GM13977 (cell line): ENCODE results near the gene USP35.
"Not testable (repeated sequence)": the region's sequence is repeated elsewhere in the genome, so short reads cannot be mapped to it uniquely, and the experiment has no call there.

Experiments used
- DNase-seq: peaks from one replicate; pipeline ENCODE4 v3.0.0; 2012; ENCODE audit warnings: low spot score
- CTCF ChIP-seq: IDR thresholded peaks from 2 replicates; pipeline ENCODE4 v1.5.1; 2012; ENCODE audit warnings: mild to moderate bottlenecking, control low read depth; ENCODE audit not compliant: insufficient read depth; ENCODE audit errors: extremely low read depth, missing control alignments
- in situ Hi-C: fragments of 300-500 bp; cut with MboI; formaldehyde crosslinking; loops from one replicate; pipeline ENCODE4 v1.12.0; 2022; ENCODE audit warnings: low sequenced_read_pairs, low pct_unique_long_range_greater_than_20kb, mixed read lengths, inconsistent platforms; ENCODE audit not compliant: unreplicated experiment

The USP35 gene

GRCh38 chr11:78218707-78219492 is 30.2 kb downstream of the USP35 start:
- no peak for DNase-seq
- in situ Hi-C loops = no loop called here
- TF ChIP-seq CTCF = no peak

GRCh38 chr11:78219493-78220217 is 30.9 kb downstream of the USP35 start:
- in situ Hi-C loops = loop anchor here (10.0 kb wide), 1 partner anchor 205 kb away; no protein-coding TSS in a partner anchor
- no peak for DNase-seq
- no peak for TF ChIP-seq CTCF

- no peak for DNase-seq
- in situ Hi-C loops = loop anchor here (10.0 kb wide), 1 partner anchor 204 kb away; no protein-coding TSS in a partner anchor
- TF ChIP-seq CTCF = no peak
Measured at GRCh38 chr11:78220218-78221157, 31.8 kb downstream of the USP35 start.

GRCh38 chr11:78221396-78222315 is 32.9 kb downstream of the USP35 start:
- in situ Hi-C loops = loop anchor here (10.0 kb wide), 1 partner anchor 203 kb away; no protein-coding TSS in a partner anchor
- DNase-seq = no peak
- TF ChIP-seq CTCF = no peak

- in situ Hi-C loops = loop anchor here (10.0 kb wide), 1 partner anchor 202 kb away; no protein-coding TSS in a partner anchor
- not testable (repeated sequence) for DNase-seq
Measured at GRCh38 chr11:78222726-78223125, 34.0 kb downstream of the USP35 start.

- in situ Hi-C loops = loop anchor here (10.0 kb wide), 1 partner anchor 201 kb away; no protein-coding TSS in a partner anchor
Measured at GRCh38 chr11:78223320-78223954, 34.7 kb downstream of the USP35 start.

More at GRCh38 chr11:78223320-78223954, 34.7 kb downstream of the USP35 start:
- TF ChIP-seq CTCF = no peak
- DNase-seq = peak; percentile 46
